Measurements from ENCODE around the gene ELP2.
"Not testable (repeated sequence)": the region's sequence is repeated elsewhere in the genome, so short reads cannot be mapped to it uniquely, and the experiment has no call there.

The ELP2 gene

DNA sequence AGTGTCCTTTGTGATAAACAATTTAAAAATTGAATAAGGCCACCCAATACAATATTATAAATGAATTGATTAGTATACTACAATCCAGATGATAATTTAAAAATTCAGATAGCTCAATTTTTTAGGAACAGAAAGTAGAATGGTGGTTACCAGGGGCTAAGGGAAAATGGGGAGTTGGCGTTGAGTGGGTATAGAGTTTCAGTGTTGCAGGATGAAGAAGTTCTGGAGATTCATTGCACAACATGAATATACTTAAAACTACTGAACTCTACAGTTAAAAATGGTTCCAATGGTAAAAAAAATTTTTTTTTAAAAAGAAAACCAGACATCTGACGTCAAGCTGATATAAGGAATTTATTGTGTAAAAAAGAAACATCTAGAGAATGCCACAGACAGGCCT lies 21.5 kb upstream of the ELP2 start:
- no peak overlapping the region for H3K4me3 ChIP-seq (ENCODE audit: low read length)
- DNase-seq (ENCODE audit: low read depth), result no peak
- no peak for TF ChIP-seq CTCF (conservative IDR thresholded peaks at IDR 0.05; ENCODE audit: low read depth, low read length)

- no peak for DNase-seq (ENCODE audit: low read depth)
- TF ChIP-seq CTCF (conservative IDR thresholded peaks at IDR 0.05; ENCODE audit: low read depth, low read length), result no peak
- no peak overlapping the region for H3K4me3 ChIP-seq (ENCODE audit: low read length)
Measured at GRCh38 chr18:36108601-36109000, 21.1 kb upstream of the ELP2 start.

DNA sequence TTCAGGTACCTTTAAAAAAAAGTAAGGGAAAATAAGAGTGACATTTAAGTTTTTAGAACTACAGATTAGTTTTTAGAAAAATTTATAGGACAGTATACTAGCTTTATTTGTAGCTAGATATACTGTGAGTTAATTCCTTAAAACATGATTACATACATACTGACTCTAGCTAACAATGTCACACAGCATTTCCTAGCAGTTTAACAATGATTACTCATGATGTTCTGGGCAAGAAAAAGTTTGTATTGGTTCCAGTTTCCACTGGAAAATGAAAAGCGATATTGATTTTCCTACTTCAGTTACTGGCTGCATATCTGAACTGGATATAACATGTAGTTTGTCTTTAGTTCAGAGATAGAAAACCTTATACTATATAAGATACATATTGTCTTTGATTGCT lies 20.0 kb upstream of the ELP2 start:
- TF ChIP-seq CTCF (conservative IDR thresholded peaks at IDR 0.05; ENCODE audit: low read depth, low read length), result no peak
- no peak overlapping the region for H3K4me3 ChIP-seq (ENCODE audit: low read length)
- DNase-seq (ENCODE audit: low read depth), result no peak

GRCh38 chr18:36112302-36112701 lies 17.4 kb upstream of the ELP2 start:
- no peak for TF ChIP-seq CTCF (conservative IDR thresholded peaks at IDR 0.05; ENCODE audit: low read depth, low read length)
- no peak for DNase-seq (ENCODE audit: low read depth)
- H3K4me3 ChIP-seq (ENCODE audit: low read length), result no peak overlapping the region

- no peak overlapping the region for H3K4me3 ChIP-seq (ENCODE audit: low read length)
- DNase-seq (ENCODE audit: low read depth), result no peak
- TF ChIP-seq CTCF (conservative IDR thresholded peaks at IDR 0.05; ENCODE audit: low read depth, low read length), result no peak
Measured at GRCh38 chr18:36114251-36114650, 15.4 kb upstream of the ELP2 start.

DNA sequence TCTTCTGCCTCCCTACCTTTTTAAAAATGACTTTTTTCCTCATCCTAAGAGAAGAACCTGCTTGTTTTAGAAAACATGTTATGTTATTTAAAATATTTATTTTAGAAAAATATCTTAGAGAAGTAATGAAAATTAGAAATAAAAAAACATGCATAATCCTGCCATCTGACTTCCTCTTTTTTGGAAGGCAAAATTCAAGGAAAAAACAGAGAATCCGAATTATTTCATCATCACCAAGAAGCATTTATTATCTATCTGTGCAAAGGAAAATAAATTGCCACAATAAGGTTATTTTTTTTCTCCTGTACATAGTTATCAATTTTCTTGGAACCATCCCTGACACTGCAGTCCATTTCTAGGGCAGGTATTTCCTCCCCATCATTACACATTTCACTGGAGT lies 15.0 kb upstream of the ELP2 start:
- no peak for TF ChIP-seq CTCF (conservative IDR thresholded peaks at IDR 0.05; ENCODE audit: low read depth, low read length)
- no peak overlapping the region for H3K4me3 ChIP-seq (ENCODE audit: low read length)
- no peak for DNase-seq (ENCODE audit: low read depth)

GRCh38 chr18:36116771-36117170 lies 12.9 kb upstream of the ELP2 start:
- DNase-seq (ENCODE audit: low read depth); H3K4me3 ChIP-seq (ENCODE audit: low read length): not testable (repeated sequence)

- H3K4me3 ChIP-seq (ENCODE audit: low read length), result no peak overlapping the region
- DNase-seq (ENCODE audit: low read depth), result no peak
- no peak for TF ChIP-seq CTCF (conservative IDR thresholded peaks at IDR 0.05; ENCODE audit: low read depth, low read length)
Measured at GRCh38 chr18:36120297-36120696, 9.4 kb upstream of the ELP2 start.

Measured in retinal pigment epithelial cell (primary cell).